BLaER1 treated with 17β-estradiol and CSF1 and Interleukin-3, amounts not matched to agents 10 nM and 100 nM (cell line): ENCODE results near the gene CAMK2A.

ENCODE experiments used
- H3K27ac ChIP-seq, 11 experiments: shearing (Covaris generic); formaldehyde crosslinking; 2 replicates each; pipeline ENCODE4 v1.8.1; 2022
- H3K27me3 ChIP-seq, 11 experiments: shearing (Covaris generic); formaldehyde crosslinking; 2 replicates each; pipeline ENCODE4 v1.8.1; 2022
- H3K36me3 ChIP-seq, 11 experiments: shearing (Covaris generic); formaldehyde crosslinking; 2 replicates each; pipeline ENCODE4 v1.8.1; 2022
- H3K4me1 ChIP-seq, 10 experiments: shearing (Covaris generic); formaldehyde crosslinking; 2 replicates each; pipeline ENCODE4 v1.8.1; 2022
- H3K4me2 ChIP-seq, 11 experiments: shearing (Covaris generic); formaldehyde crosslinking; 2 replicates each; pipeline ENCODE4 v1.8.1; 2022
- H3K4me3 ChIP-seq, 10 experiments: shearing (Covaris generic); formaldehyde crosslinking; 2 replicates each; pipeline ENCODE4 v1.8.1; 2022
- H3K9ac ChIP-seq, 11 experiments: shearing (Covaris generic); formaldehyde crosslinking; 2 replicates each; pipeline ENCODE4 v1.8.1; 2022
- H3K9me3 ChIP-seq, 11 experiments: shearing (Covaris generic); formaldehyde crosslinking; replicated peaks in 1 of 11; 2 replicates each; pipeline ENCODE4 v1.8.1; 2022
- H4K20me1 ChIP-seq, 11 experiments: shearing (Covaris generic); formaldehyde crosslinking; 2 replicates each; pipeline ENCODE4 v1.8.1; 2022
- Cebpa-rat ChIP-seq, 11 experiments: shearing (Covaris generic); IDR thresholded peaks; 2 replicates each; pipeline ENCODE4 v1.8.1; 2022

Gene CAMK2A

GRCh38 chr5:150304481-150305081 is 15.0 kb upstream of the CAMK2A start:
- H3K9ac ChIP-seq = no peak overlapping the region
- no peak overlapping the region for H3K4me3 ChIP-seq
- H3K27ac ChIP-seq = no peak overlapping the region
- H3K4me1 ChIP-seq = peaks cover 4 to 11% (median 6%) of the 10 kb centered on the region in 10 experiments; a peak in 17 of 20 replicates
- no peaks in the 10 kb centered on the region for H3K36me3 ChIP-seq
- TF ChIP-seq Cebpa-rat (IDR thresholded peaks at IDR 0.05) = no peak
- H3K4me2 ChIP-seq = no peak overlapping the region
- H3K9me3 ChIP-seq = no peaks in the 10 kb centered on the region
- H4K20me1 ChIP-seq = no peaks in the 10 kb centered on the region
- peaks cover 16 to 32% (median 26%) of the 10 kb centered on the region in 11 experiments for H3K27me3 ChIP-seq

DNA sequence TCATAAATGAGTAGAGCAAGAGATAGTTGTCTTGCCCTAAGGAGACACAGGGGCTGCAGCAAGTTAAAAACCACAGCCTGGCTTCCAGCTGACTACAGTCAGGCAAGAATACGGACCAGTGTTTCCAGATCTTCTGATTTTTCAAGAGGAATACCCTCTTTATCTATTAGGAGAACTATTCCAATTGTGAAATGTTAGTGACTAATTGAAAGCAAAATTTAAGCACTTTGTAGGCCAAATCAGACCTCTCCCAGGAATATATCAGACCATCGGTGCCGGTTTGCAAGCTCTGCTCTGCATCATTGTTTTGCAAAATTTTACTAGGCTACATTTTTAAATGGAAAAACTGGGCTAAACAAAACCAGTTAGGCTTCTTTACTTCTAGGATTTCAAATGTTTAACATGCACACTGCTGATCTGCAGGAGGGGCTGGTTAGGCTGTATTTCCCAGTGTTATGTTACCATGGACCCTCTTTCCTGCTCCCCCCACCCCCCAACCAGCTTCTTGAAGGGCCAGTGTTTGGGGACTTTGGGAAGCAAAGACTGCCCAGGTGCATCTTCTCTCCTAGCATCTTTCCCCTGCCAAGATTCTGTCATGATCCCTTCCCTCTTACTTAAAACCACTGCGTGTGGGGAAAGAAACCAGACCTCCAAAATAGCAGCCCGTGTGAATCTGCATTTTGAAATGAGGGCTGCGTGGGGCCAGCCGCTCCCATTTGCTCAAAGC is 14.2 kb upstream of the CAMK2A start:
- Histone ChIP-seq H3K4me3 (no peak overlapping the region), H3K4me1 (peaks cover 0 to 7% (median 0%) of the 10 kb centered on the region in 10 experiments; a peak in 4 of 20 replicates), H3K9ac (no peak overlapping the region), H3K27me3 (peaks cover 16 to 32% (median 26%) of the 10 kb centered on the region in 11 experiments), H3K27ac (no peak overlapping the region), H3K36me3 (no peaks in the 10 kb centered on the region), H3K9me3 (no peaks in the 10 kb centered on the region), H3K4me2 (no peak overlapping the region), H4K20me1 (no peaks in the 10 kb centered on the region)
- TF ChIP-seq Cebpa-rat (IDR thresholded peaks at IDR 0.05) = no peak

GRCh38 chr5:150303070-150303615 is 13.6 kb upstream of the CAMK2A start:
- no peaks in the 10 kb centered on the region for H4K20me1 ChIP-seq
- TF ChIP-seq Cebpa-rat (IDR thresholded peaks at IDR 0.05) = no peak
- no peaks in the 10 kb centered on the region for H3K36me3 ChIP-seq
- H3K4me2 ChIP-seq = no peak overlapping the region
- no peak overlapping the region for H3K27ac ChIP-seq
- H3K9me3 ChIP-seq = no peaks in the 10 kb centered on the region
- H3K9ac ChIP-seq = no peak overlapping the region
- no peak overlapping the region for H3K4me3 ChIP-seq
- H3K4me1 ChIP-seq = peaks cover 0 to 7% (median 0%) of the 10 kb centered on the region in 10 experiments; a peak in 4 of 20 replicates
- H3K27me3 ChIP-seq = peaks cover 16 to 32% (median 26%) of the 10 kb centered on the region in 11 experiments

GRCh38 chr5:150302301-150303069 is 12.9 kb upstream of the CAMK2A start, which contains the start of gene ARSI:
ARSI (minus strand) TSS chr5:150302905; CDS start chr5:150302373, 532 bp downstream.
- Histone ChIP-seq H3K4me1 (peaks cover 0 to 7% (median 0%) of the 10 kb centered on the region in 10 experiments; a peak in 4 of 20 replicates), H3K4me3 (no peak within 1 kb of the TSS), H3K27me3 (peaks cover 16 to 32% (median 26%) of the 10 kb centered on the region in 11 experiments), H3K36me3 (no peaks in the 10 kb centered on the region), H3K9me3 (no peaks in the 10 kb centered on the region), H3K27ac (no peak within 1 kb of the TSS), H3K9ac (no peak within 1 kb of the TSS), H4K20me1 (no peaks in the 10 kb centered on the region), H3K4me2 (no peak within 1 kb of the TSS)
- no peak for TF ChIP-seq Cebpa-rat (IDR thresholded peaks at IDR 0.05)

DNA sequence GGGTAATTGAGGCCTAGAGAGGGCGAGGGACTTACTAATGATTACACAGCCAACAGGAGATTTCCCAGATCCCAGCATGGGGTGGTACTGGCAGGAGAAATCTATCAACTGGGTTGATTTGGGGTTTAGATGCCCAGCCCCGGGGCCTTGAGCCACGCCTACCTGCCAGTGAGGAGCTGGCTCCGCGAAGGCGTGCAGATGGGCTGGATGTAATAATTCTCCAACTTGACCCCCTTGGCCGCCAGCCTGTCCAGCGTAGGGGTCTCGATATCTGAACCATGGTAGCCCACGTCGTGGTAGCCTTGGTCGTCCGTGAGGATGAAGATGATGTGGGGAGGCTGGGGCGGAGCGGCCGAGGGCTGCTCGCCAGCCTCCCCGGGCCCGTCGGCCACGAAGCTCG is 12.3 kb upstream of the CAMK2A start:
- Histone ChIP-seq H3K4me2 (no peak overlapping the region), H3K9ac (no peak overlapping the region), H3K36me3 (no peaks in the 10 kb centered on the region), H3K27me3 (peaks cover 16 to 32% (median 26%) of the 10 kb centered on the region in 11 experiments), H3K4me3 (no peak overlapping the region), H3K27ac (no peak overlapping the region), H4K20me1 (no peaks in the 10 kb centered on the region), H3K4me1 (peaks cover 0 to 7% (median 0%) of the 10 kb centered on the region in 10 experiments; a peak in 4 of 20 replicates), H3K9me3 (no peaks in the 10 kb centered on the region)
- TF ChIP-seq Cebpa-rat (IDR thresholded peaks at IDR 0.05) = no peak

DNA sequence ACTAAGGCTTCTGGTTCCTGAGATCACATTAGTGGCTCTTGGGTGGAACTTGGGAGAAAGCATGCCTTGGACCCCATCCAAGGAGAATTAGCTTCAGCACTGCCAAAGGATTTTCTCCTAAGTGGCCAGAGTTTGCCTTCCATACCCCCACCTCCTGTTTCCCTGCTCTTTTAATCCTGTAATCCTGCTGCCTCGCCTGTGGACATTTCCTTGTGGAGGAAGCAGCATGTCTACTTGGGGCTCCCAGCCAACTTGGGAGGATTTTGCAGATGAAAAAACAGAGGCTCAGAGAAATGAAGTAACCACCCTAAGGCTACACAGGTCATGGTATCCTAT is 11.6 kb upstream of the CAMK2A start:
- no peak for TF ChIP-seq Cebpa-rat (IDR thresholded peaks at IDR 0.05)
- no peak overlapping the region for H3K9ac ChIP-seq
- H3K4me1 ChIP-seq = peaks cover 0 to 7% (median 0%) of the 10 kb centered on the region in 10 experiments; a peak in 4 of 20 replicates
- no peaks in the 10 kb centered on the region for H4K20me1 ChIP-seq
- no peak overlapping the region for H3K4me3 ChIP-seq
- H3K36me3 ChIP-seq = no peaks in the 10 kb centered on the region
- peaks cover 16 to 32% (median 26%) of the 10 kb centered on the region in 11 experiments for H3K27me3 ChIP-seq
- no peaks in the 10 kb centered on the region for H3K9me3 ChIP-seq
- no peak overlapping the region for H3K27ac ChIP-seq
- no peak overlapping the region for H3K4me2 ChIP-seq

- H3K4me2 ChIP-seq = no peak overlapping the region
- peaks cover 16 to 32% (median 26%) of the 10 kb centered on the region in 11 experiments for H3K27me3 ChIP-seq
- H3K4me3 ChIP-seq = no peak overlapping the region
- no peak overlapping the region for H3K9ac ChIP-seq
- no peaks in the 10 kb centered on the region for H3K9me3 ChIP-seq
- no peak overlapping the region for H3K27ac ChIP-seq
- no peak for TF ChIP-seq Cebpa-rat (IDR thresholded peaks at IDR 0.05)
- H3K4me1 ChIP-seq = peaks cover 0 to 5% (median 0%) of the 10 kb centered on the region in 10 experiments; a peak in 4 of 20 replicates
- H3K36me3 ChIP-seq = no peaks in the 10 kb centered on the region
- H4K20me1 ChIP-seq = no peaks in the 10 kb centered on the region
Observed at GRCh38 chr5:150300496-150301169, 11.1 kb upstream of the CAMK2A start.

DNA sequence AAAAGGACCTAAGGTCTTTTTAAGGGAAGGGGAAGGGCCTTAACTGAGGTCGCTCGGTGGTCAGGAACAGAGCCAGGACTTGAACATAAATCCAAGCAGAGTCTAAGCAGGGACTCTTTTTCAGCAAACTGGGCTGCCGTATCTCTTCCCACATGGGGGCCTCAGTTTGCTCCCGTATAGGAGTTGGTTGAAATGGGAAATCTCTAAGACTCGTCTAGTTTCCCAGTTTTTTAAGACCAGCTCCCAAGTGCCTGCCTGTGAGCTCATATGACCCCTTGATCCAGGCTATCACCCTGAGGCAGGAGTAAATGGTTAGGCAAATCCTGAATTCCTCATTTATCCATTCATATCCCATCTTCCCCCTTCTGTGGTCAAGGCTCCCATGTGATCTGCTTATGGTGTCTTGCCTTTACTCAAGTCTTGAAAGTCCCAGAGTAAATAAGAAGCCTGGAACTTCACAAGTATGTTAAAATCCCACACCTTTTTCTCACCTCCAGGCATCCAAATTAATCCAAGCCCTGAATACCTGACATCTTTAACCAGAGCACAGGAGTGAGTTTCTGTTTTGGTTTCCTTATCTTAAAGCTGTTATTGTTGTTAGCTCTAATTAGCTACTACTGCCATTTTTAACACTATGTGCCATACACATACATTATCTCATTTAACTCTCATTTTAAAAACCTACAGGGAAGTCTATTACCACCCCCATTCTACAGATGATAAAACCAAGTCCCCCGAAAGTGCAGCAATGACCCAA is 10.2 kb upstream of the CAMK2A start:
- Histone ChIP-seq H3K36me3 (no peaks in the 10 kb centered on the region), H3K4me2 (no peak overlapping the region), H3K27me3 (peaks cover 16 to 32% (median 26%) of the 10 kb centered on the region in 11 experiments), H3K27ac (no peak overlapping the region), H3K9me3 (no peaks in the 10 kb centered on the region), H3K9ac (no peak overlapping the region), H3K4me3 (no peak overlapping the region), H3K4me1 (peaks cover 6 to 8% (median 7%) of the 10 kb centered on the region in 10 experiments), H4K20me1 (no peaks in the 10 kb centered on the region)
- no peak for TF ChIP-seq Cebpa-rat (IDR thresholded peaks at IDR 0.05)
